MCF 10A (cell line): ENCODE measurements around the gene NKX6-2. TPM values are rescaled to one million over a fixed set of nuclear protein-coding genes. Genes with fewer than 3 reads are reported as not detected.

Experiments used
- BruUV-seq: library from RNA; stranded (reverse); fragments of 400-500 nt; replicated peaks from 2 replicates; lab custom pipeline; 2021; lab: Mats Ljungman, UMichigan
- CTCF ChIA-PET: fragments of 300-600 bp; sonication (Branson Sonifier 250); formaldehyde crosslinking; extraction: SDS; loops from one replicate; lab custom pipeline; 2021; ENCODE audit warnings: antibody characterized with exemption, inconsistent platforms; lab: Yijun Ruan, JAX
- POLR2A ChIA-PET: fragments of 300-600, 350-650 bp; sonication (Branson Sonifier 250); formaldehyde crosslinking; extraction: SDS; loops from one replicate; lab custom pipeline; 2020; ENCODE audit warnings: antibody characterized with exemption, inconsistent platforms; lab: Yijun Ruan, JAX
- DNase-seq: peaks from one replicate; pipeline ENCODE4 v3.0.0-alpha.2; 2018; ENCODE audit not compliant: unreplicated experiment
- H3K27ac Mint-ChIP-seq: one replicate; pipeline ENCODE4 v1.8.0; 2022; ENCODE audit warnings: mild to moderate bottlenecking, low read depth, mixed read lengths; ENCODE audit not compliant: unreplicated experiment
- H3K27me3 Mint-ChIP-seq: one replicate; pipeline ENCODE4 v1.8.0; 2022; ENCODE audit warnings: mixed read lengths; ENCODE audit not compliant: insufficient read depth, unreplicated experiment
- H3K36me3 Mint-ChIP-seq: one replicate; pipeline ENCODE4 v1.8.0; 2022; ENCODE audit warnings: mild to moderate bottlenecking, moderate library complexity, mixed read lengths; ENCODE audit not compliant: insufficient read depth, unreplicated experiment
- H3K4me1 Mint-ChIP-seq: one replicate; pipeline ENCODE4 v1.8.0; 2022; ENCODE audit warnings: mixed read lengths; ENCODE audit not compliant: insufficient read depth, unreplicated experiment
- H3K4me3 Mint-ChIP-seq: one replicate; pipeline ENCODE4 v1.8.0; 2022; ENCODE audit warnings: mild to moderate bottlenecking, moderate library complexity, mixed read lengths; ENCODE audit not compliant: unreplicated experiment
- H3K9me3 Mint-ChIP-seq: one replicate; pipeline ENCODE4 v1.8.0; 2022; ENCODE audit warnings: mixed read lengths; ENCODE audit not compliant: unreplicated experiment
- intact Hi-C: fragments of 100-400 bp; cut with micrococcal nuclease; formaldehyde crosslinking; loops from 2 replicates; pipeline ENCODE4 v1.14.1; 2022
- total RNA-seq: library from RNA; stranded (reverse); gene quantifications from 2 replicates; pipeline ENCODE4 v1.2.3, GENCODE V29; 2022
- TF ChIP-seq, protein P1 (sequence below): fragments of 200-600 bp; IDR thresholded peaks from one replicate; pipeline ENCODE4 v1.8.0; 2022; ENCODE audit warnings: antibody characterized with exemption, mild to moderate bottlenecking; ENCODE audit not compliant: unreplicated experiment

The NKX6-2 gene
- total RNA-seq, 1 experiment from 2014 or later = not detected

DNA sequence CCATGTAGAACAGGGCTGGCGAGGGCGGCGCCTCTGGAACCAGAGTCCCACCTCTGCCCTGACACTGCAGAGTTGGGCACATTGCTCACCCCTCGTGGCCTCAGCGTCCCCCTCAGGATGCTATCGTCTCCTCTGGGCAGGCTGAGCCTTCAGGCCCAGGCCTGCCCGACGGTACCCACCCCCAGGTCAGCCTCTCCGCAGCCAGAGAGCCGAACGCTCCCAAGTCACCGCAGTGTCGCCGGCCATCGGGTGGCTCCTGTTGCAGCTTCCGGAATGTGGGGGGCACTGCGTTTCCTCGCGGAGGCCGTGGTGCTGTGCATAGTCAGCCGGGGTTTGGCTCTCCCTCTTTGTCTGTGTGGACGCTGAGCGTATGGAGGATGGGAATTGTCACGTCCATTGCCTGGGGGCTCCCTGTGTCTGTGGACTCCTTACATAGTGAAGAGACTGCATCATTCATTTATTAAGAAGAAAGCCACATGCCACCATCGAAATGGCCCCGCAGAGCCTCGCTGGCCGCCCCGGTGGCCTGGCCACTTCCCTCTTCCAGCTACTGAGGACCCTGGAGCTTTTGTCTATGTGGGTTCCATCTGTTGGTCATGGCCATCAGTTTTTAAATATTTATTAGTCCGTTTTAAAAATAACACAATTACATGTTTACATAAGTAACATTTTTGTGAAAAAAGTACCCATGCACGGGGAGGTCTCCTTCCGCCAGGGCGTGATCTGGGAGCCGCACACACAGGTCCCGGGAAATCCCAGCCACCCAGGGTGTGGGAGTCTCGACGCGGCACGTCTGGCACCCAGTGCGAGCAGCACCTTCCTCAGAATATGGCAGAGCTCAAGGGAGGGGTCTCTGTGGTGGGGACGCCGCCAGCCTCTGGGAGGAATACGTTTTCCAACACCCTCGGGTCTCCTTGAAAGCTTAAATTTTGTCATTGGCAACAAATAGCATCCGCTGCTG lies 15.6 kb downstream of the NKX6-2 start:
- H3K9me3 Mint-ChIP-seq = no peaks in the 10 kb centered on the region
- TF ChIP-seq, protein P1, sequence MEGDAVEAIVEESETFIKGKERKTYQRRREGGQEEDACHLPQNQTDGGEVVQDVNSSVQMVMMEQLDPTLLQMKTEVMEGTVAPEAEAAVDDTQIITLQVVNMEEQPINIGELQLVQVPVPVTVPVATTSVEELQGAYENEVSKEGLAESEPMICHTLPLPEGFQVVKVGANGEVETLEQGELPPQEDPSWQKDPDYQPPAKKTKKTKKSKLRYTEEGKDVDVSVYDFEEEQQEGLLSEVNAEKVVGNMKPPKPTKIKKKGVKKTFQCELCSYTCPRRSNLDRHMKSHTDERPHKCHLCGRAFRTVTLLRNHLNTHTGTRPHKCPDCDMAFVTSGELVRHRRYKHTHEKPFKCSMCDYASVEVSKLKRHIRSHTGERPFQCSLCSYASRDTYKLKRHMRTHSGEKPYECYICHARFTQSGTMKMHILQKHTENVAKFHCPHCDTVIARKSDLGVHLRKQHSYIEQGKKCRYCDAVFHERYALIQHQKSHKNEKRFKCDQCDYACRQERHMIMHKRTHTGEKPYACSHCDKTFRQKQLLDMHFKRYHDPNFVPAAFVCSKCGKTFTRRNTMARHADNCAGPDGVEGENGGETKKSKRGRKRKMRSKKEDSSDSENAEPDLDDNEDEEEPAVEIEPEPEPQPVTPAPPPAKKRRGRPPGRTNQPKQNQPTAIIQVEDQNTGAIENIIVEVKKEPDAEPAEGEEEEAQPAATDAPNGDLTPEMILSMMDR = no peak
- no peaks in the 10 kb centered on the region for H3K4me1 Mint-ChIP-seq
- peaks cover 10% of the 10 kb centered on the region for H3K36me3 Mint-ChIP-seq
- H3K27me3 Mint-ChIP-seq = no peaks in the 10 kb centered on the region
- ChIA-PET POLR2A (no interaction called here), CTCF (interaction anchor here (0.6 kb wide), 1 partner anchor 378 kb away, joined by 3 read pairs; no protein-coding TSS in a partner anchor)
- BruUV-seq = no TSS peak
- intact Hi-C loops = no loop called here
- H3K4me3 Mint-ChIP-seq = no peak overlapping the region
- no peak overlapping the region for H3K27ac Mint-ChIP-seq
- DNase-seq = no peak

DNA sequence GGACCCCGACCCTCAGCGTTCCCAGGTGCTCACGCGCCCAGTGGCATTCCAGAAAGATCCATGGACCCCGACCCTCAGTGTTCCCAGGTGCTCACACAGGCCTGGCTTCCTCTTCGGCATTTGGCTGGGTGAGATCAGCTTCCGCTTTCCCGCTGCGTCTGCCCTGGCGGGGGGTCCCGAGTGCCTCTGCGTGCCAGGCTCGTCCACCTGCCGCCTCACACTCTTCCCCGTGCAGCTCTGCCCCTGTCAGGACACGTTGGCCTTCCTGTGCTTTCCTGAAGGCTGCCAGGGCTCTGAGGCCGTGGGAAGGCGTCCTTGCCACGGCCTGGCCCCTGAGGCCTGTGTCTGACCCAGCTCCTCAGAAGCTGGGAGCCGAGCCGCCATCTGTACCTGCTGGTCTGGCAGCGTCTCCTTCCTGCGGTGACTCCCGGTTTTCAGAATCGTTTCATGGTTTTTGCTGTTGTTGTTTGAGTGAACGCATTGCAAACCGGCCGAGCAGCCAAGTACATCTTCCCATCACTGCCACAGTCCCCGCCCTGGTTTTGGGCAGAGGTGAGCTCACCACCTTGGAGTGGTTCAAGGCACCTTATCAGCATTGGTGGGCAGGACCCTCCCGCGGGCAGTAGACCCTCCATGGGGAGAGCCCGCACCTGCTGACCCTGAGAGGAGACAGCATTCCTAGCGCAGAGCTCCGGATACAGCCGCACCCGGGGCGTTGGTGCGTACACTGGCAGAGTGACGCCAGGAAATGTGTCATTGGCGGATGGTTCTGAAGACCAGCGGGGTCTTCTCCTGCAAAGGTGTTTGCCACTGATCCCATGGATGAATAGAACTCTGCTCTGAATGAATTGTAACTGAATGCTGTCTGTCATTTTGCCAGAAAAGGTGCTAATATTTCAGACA lies 17.4 kb downstream of the NKX6-2 start:
- Mint-ChIP-seq H3K9me3 (no peaks in the 10 kb centered on the region), H3K27ac (no peak overlapping the region), H3K36me3 (peaks cover 10% of the 10 kb centered on the region), H3K4me3 (no peak overlapping the region), H3K4me1 (no peaks in the 10 kb centered on the region), H3K27me3 (no peaks in the 10 kb centered on the region)
- ChIA-PET CTCF (no interaction called here), POLR2A (no interaction called here)
- TF ChIP-seq, protein P1 = no peak
- intact Hi-C loops = no loop called here
- DNase-seq = no peak
- BruUV-seq = no TSS peak

DNA sequence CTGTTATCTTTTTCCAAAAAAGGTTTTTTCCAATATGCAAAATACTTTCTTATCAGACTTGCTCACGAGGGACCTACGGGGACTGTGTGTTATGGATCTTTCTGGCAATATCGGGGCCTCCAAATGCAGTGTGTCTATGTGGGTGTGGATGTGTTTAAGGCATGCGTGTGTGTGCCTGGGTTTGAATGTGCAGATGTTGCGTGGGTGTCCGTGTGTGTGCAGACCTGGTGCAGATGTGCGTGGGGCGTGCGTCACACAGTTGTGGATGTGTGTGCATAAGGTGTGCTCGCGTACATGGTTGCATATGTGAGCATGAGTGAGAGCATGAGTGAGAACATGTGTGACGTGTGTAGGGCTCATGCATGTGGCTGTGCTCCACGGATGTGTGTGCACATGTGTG lies 19.7 kb downstream of the NKX6-2 start:
- no peak for DNase-seq
- TF ChIP-seq, protein P1 = no peak
- Mint-ChIP-seq H3K4me1 (no peaks in the 10 kb centered on the region), H3K27ac (no peak overlapping the region), H3K4me3 (no peak overlapping the region), H3K27me3 (no peaks in the 10 kb centered on the region), H3K9me3 (no peaks in the 10 kb centered on the region), H3K36me3 (peaks cover 10% of the 10 kb centered on the region)
- intact Hi-C loops = no loop called here
- no TSS peak for BruUV-seq
- CTCF ChIA-PET = no interaction called here
- POLR2A ChIA-PET = no interaction called here

DNA sequence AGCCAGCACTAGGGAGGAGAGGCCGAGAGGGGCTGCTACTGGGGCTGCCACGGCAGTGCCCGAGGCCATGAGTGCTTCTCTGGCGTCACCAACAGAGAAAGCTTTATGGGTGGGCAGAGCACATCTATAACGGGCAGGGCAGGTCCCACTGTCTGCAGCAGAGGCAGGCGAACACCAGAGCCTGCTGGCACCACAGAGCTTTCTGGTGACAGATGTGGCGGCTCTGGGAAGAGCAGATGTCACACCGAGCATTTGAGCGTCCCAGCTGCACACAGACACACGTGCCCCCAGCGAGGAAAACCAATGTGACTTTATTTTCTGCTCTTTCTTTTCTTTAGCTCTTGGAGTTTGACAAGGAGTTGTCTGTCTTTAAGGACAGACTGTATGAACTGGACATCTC lies 20.5 kb downstream of the NKX6-2 start:
- Mint-ChIP-seq H3K27ac (no peak overlapping the region), H3K4me3 (no peak overlapping the region), H3K9me3 (no peaks in the 10 kb centered on the region), H3K27me3 (no peaks in the 10 kb centered on the region), H3K4me1 (no peaks in the 10 kb centered on the region), H3K36me3 (peaks cover 7% of the 10 kb centered on the region)
- no TSS peak for BruUV-seq
- TF ChIP-seq, protein P1 = no peak
- intact Hi-C loops = no loop called here
- POLR2A ChIA-PET = interaction anchor here (0.7 kb wide), 1 partner anchor 15 kb away, joined by 3 read pairs; no protein-coding TSS in a partner anchor
- no peak for DNase-seq
- CTCF ChIA-PET = no interaction called here
